Calu3 (cell line): ENCODE results near the gene SCML1. TPM values are rescaled to one million over a fixed set of nuclear protein-coding genes. Genes with fewer than 3 reads are reported as not detected.

Experiments
- Bru-seq: library from RNA; stranded (reverse); fragments of 400-500 nt; gene quantifications from one replicate; lab custom pipeline; 2021; lab: Mats Ljungman, UMichigan
- BruChase-seq, 2 experiments: library from RNA; stranded (reverse); fragments of 400-500 nt; gene quantifications; one replicate each; lab custom pipeline; 2021; lab: Mats Ljungman, UMichigan
- BruUV-seq: library from RNA; stranded (reverse); fragments of 400-500 nt; replicated peaks from 2 replicates; lab custom pipeline; 2021; lab: Mats Ljungman, UMichigan
- CTCF ChIA-PET: fragments of 300-600 bp; sonication (Branson Sonifier 250); formaldehyde crosslinking; loops from one replicate; lab custom pipeline; 2022; ENCODE audit warnings: antibody characterized with exemption; lab: Charles Lee
- DNase-seq: peaks from one replicate; pipeline ENCODE4 v3.0.0; 2022
- H3K27ac Mint-ChIP-seq: one replicate; pipeline ENCODE4 v1.8.0; 2022; ENCODE audit warnings: mixed read lengths; ENCODE audit not compliant: unreplicated experiment
- H3K27me3 Mint-ChIP-seq: one replicate; pipeline ENCODE4 v1.8.0; 2022; ENCODE audit warnings: mixed read lengths; ENCODE audit not compliant: unreplicated experiment
- H3K36me3 Mint-ChIP-seq: one replicate; pipeline ENCODE4 v1.8.0; 2022; ENCODE audit warnings: mild to moderate bottlenecking, moderate library complexity, mixed read lengths; ENCODE audit not compliant: insufficient read depth, unreplicated experiment
- H3K4me1 Mint-ChIP-seq: one replicate; pipeline ENCODE4 v1.8.0; 2022; ENCODE audit warnings: mild to moderate bottlenecking, low read depth, mixed read lengths; ENCODE audit not compliant: unreplicated experiment
- H3K4me3 Mint-ChIP-seq: one replicate; pipeline ENCODE4 v1.8.0; 2022; ENCODE audit warnings: mild to moderate bottlenecking, low read depth, moderate library complexity, mixed read lengths; ENCODE audit not compliant: unreplicated experiment
- H3K9me3 Mint-ChIP-seq: one replicate; pipeline ENCODE4 v1.8.0; 2022; ENCODE audit warnings: low read depth, mixed read lengths; ENCODE audit not compliant: unreplicated experiment
- intact Hi-C: fragments of 100-400 bp; cut with micrococcal nuclease; formaldehyde crosslinking; loops from one replicate; pipeline ENCODE4 v1.10.0; 2022; ENCODE audit not compliant: unreplicated experiment
- long read RNA-seq: library from polyadenylated mRNA; stranded (forward); transcript quantifications from one replicate; pipeline ENCODE4 v2.0.0, GENCODE V29; 2022
- total RNA-seq: library from RNA; stranded (reverse); gene quantifications from 2 replicates; pipeline ENCODE4 v1.2.3, GENCODE V29; 2022
- TF ChIP-seq, protein P1 (sequence below): fragments of 200-600 bp; IDR thresholded peaks from one replicate; pipeline ENCODE4 v1.8.0; 2022; ENCODE audit warnings: antibody characterized with exemption; ENCODE audit not compliant: unreplicated experiment

Gene SCML1, protein sequence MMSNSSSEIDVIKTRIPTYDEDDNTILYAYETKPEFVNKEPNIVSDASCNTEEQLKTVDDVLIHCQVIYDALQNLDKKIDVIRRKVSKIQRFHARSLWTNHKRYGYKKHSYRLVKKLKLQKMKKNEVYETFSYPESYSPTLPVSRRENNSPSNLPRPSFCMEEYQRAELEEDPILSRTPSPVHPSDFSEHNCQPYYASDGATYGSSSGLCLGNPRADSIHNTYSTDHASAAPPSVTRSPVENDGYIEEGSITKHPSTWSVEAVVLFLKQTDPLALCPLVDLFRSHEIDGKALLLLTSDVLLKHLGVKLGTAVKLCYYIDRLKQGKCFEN
- total RNA-seq (14.2 and 14.4 TPM in 2 replicates), Bru-seq, nascent RNA (percentile 85 among the genes with signal in this experiment), BruChase-seq, experiment 1, labeled RNA remaining after a 6-hour chase (percentile 79 among the genes with signal in this experiment), BruChase-seq, experiment 2, labeled RNA remaining after a 2-hour chase (percentile 90 among the genes with signal in this experiment)
- long read RNA-seq, partial matches to known transcripts: 0 of 25 reads
- long read RNA-seq, other reads (novel, unspliced or antisense): 20 of 25 reads

DNA sequence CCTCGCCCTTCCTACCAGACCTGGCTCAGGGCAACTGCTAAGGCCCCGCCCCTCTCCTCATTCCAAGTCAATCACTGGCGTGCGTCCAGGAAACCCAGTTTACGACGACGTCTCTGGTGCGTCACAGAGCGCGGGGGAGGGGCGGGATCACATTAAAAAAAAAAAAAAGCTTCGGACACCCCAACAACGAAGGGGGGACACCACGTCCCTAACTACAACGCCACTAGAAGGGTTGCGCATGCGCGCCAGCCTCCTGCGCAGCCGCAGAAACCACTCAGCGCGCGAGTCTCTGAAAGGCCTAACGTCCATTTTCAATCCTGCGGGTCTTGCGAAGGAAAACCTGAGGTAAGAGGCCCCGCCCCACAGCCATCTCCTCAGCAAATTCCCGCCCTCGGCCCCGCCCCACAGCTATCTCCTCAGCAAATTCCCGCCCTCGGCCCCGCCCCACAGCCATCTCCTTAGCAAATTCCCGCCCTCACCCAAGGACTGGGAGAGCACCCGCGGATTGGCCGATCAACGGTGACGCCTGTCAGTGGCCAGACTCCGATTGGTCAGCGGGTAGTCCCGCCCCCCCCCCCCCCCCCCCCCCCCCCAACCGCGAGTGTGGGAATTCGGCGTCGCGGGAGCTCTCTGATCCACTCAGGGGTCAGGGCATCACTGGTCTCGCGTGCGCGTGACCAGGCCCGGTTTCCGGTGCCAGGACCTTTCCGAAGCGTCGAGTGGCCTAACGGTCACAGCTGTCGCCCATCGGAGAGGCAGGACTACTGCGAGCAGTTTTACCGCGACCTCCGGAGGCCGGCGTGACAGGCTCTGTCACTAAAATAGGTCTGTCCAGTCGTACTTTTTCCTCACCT, at the start of gene SCML1:
SCML1 (plus strand) TSS at position 638 of the 854 bp plus-strand sequence. CDS start 6,694 bp downstream, outside the sequence.
- BruUV-seq: no TSS peak
- intact Hi-C loops: loop anchor here (5.0 kb wide), 1 partner anchor 35 kb away; no protein-coding TSS in a partner anchor
- TF ChIP-seq, protein P1, sequence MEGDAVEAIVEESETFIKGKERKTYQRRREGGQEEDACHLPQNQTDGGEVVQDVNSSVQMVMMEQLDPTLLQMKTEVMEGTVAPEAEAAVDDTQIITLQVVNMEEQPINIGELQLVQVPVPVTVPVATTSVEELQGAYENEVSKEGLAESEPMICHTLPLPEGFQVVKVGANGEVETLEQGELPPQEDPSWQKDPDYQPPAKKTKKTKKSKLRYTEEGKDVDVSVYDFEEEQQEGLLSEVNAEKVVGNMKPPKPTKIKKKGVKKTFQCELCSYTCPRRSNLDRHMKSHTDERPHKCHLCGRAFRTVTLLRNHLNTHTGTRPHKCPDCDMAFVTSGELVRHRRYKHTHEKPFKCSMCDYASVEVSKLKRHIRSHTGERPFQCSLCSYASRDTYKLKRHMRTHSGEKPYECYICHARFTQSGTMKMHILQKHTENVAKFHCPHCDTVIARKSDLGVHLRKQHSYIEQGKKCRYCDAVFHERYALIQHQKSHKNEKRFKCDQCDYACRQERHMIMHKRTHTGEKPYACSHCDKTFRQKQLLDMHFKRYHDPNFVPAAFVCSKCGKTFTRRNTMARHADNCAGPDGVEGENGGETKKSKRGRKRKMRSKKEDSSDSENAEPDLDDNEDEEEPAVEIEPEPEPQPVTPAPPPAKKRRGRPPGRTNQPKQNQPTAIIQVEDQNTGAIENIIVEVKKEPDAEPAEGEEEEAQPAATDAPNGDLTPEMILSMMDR: no peak
- H3K4me1 Mint-ChIP-seq: peaks cover 10% of the 10 kb centered on the region
- peaks cover 29% of the 10 kb centered on the region for H3K36me3 Mint-ChIP-seq
- DNase-seq: peak; percentile 95
- peak within 1 kb of the TSS; percentile 80 for H3K27ac Mint-ChIP-seq
- H3K4me3 Mint-ChIP-seq: peak within 1 kb of the TSS; percentile 87
- H3K9me3 Mint-ChIP-seq: no peaks in the 10 kb centered on the region
- no peaks in the 10 kb centered on the region for H3K27me3 Mint-ChIP-seq
- CTCF ChIA-PET: interaction anchor here (0.6 to 0.8 kb wide), 6 partner anchors 142 to 440 kb away, joined by 3 to 7 read pairs (median 4); no protein-coding TSS in a partner anchor

DNA sequence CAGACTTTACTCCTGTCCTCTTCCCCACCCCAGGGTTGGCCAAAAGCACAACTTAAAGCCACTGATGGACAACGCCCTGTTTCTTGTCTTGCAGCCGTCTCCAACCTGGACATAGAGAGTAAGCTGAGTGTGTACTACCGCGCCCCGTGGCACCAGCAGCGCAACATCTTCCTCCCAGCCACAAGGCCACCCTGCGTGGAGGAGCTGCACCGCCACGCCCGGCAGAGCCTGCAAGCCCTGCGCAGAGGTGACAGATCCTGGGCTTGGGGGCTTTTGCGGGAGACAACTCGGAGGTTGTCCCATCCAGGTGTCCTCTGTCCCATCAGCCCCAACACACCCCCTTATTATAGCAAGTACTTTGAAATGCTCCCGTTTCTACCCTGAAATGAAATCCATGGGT, 49.6 kb upstream of the SCML1 start:
- Mint-ChIP-seq H3K9me3 (no peaks in the 10 kb centered on the region), H3K36me3 (peaks cover 8% of the 10 kb centered on the region), H3K4me1 (peaks cover 19% of the 10 kb centered on the region), H3K27me3 (no peaks in the 10 kb centered on the region), H3K27ac (no peak overlapping the region), H3K4me3 (no peak overlapping the region)
- intact Hi-C loops: no loop called here
- CTCF ChIA-PET: no interaction called here
- BruUV-seq: no TSS peak
- TF ChIP-seq, protein P1: no peak
- no peak for DNase-seq

DNA sequence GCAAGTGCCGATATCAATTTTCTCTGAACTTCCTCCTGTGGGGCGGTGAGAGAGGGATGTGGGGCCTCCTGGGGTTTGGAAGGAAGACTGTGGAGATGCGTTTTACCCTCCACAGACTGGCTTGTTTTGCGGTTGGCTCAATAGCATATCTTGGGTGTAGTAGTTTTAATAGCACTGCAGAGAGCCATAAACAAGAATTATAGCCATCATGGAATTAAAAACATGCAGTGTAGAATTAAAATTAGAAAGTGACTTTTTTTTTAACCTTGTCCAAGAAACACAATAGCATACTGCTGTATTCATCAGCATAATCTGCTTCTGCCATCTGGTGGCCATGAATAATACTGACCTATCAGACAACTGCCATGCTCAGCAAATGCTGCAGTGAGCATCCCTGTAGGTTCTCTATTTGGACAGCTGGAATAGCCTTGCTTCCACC, 47.3 kb upstream of the SCML1 start:
- H3K4me3 Mint-ChIP-seq: no peak overlapping the region
- no peaks in the 10 kb centered on the region for H3K27me3 Mint-ChIP-seq
- intact Hi-C loops: loop anchor here (1.0 to 10.0 kb wide), 5 partner anchors 99 to 568 kb away; no protein-coding TSS in a partner anchor
- H3K4me1 Mint-ChIP-seq: peaks cover 19% of the 10 kb centered on the region
- TF ChIP-seq, protein P1: peak; percentile 54
- DNase-seq: peak; percentile 66
- H3K27ac Mint-ChIP-seq: peak overlapping the region; percentile 71
- BruUV-seq: no TSS peak
- no peaks in the 10 kb centered on the region for H3K9me3 Mint-ChIP-seq
- H3K36me3 Mint-ChIP-seq: peaks cover 8% of the 10 kb centered on the region
- CTCF ChIA-PET: interaction anchor here (0.7 to 0.9 kb wide), 2 partner anchors 79 to 98 kb away, joined by 3 to 4 read pairs; no protein-coding TSS in a partner anchor
